ENCODE results near the gene AUP1. TPM values are rescaled to one million over a fixed set of nuclear protein-coding genes. Genes with fewer than 3 reads are reported as not detected.
A peak's percentile ranks its signal among the peaks of the same experiment; 100 is the strongest.

AUP1 gene
- total and polyA plus RNA-seq, 2 of the 8 experiments (the other 6 are each of a cell fraction or from before 2014, with no cell fraction given) = 83.4 to 121 TPM

GRCh38 chr2:74516650-74517049 is 12.9 kb downstream of the AUP1 start:
- no peak overlapping the region for H3K14ac ChIP-seq (ENCODE audit: insufficient read length)
- H3K36me3 ChIP-seq (ENCODE audit: control insufficient read depth in 2 of 4, insufficient read depth in 4 of 4, low read length in 3 of 4) = peaks cover 0 to 19% (median 0%) of the 10 kb centered on the region in 4 experiments; a peak in 1 of 8 replicates
- no peak overlapping the region for H2BK5ac ChIP-seq (ENCODE audit: low read depth, low read length)
- no peak overlapping the region for H4K5ac ChIP-seq (ENCODE audit: insufficient read length, low read depth, low read length)
- no peak overlapping the region for H2BK20ac ChIP-seq (ENCODE audit: low read length)
- 80% methylated on average over 13 of the region's 13 CpGs; no CpG with 5 or more reads in 1 of the 2 experiments for WGBS, 2 experiments (ENCODE audit: extremely low coverage in 1 of 2, insufficient coverage in 1 of 2, insufficient read length in 1 of 2, insufficient replicate concordance in 2 of 2, low coverage in 1 of 2, low lambda C conversion rate in 2 of 2, missing lambda C conversion rate in 1 of 2)
- no peak for FAIRE-seq
- no peak overlapping the region for H3K9ac ChIP-seq (replicated peaks in 1 of 4; ENCODE audit: extremely low read depth in 1 of 4, low read depth in 3 of 4, low read length in 3 of 4)
- no peak overlapping the region for H2BK15ac ChIP-seq (ENCODE audit: low read length)
- H3K27ac ChIP-seq (ENCODE audit: low read depth, low read length) = no peak overlapping the region
- H2BK12ac ChIP-seq (ENCODE audit: low read depth, low read length) = no peak overlapping the region
- H3K4ac ChIP-seq (replicated peaks; ENCODE audit: insufficient read length, low read depth, low read length) = no peak overlapping the region
- POLR2A ChIA-PET (ENCODE audit: partially characterized antibody) = interaction anchor here (0.9 to 6.7 kb wide), 4 partner anchors 10 to 33 kb away, joined by 3 to 63 read pairs (median 21); partner anchors contain the start of genes AUP1, HTRA2, LBX2 and PCGF1
- no peak overlapping the region for H2AK5ac ChIP-seq (ENCODE audit: low read depth, low read length)
- DNase-seq (ENCODE audit: low read depth in 1 of 2, low spot score in 2 of 2) = no peak
- no peak overlapping the region for H3K56ac ChIP-seq (replicated peaks; ENCODE audit: insufficient read length, low read depth, low read length)
- peaks cover 7 to 12% of the 10 kb centered on the region in 2 experiments for H3K9me3 ChIP-seq (ENCODE audit: insufficient read depth in 2 of 2, low read depth in 1 of 2, low read length in 1 of 2)
- H4K91ac ChIP-seq (replicated peaks; ENCODE audit: insufficient read length, low read length) = no peak overlapping the region
- no peak overlapping the region for H3K23ac ChIP-seq (ENCODE audit: insufficient read length)
- no peaks in the 10 kb centered on the region for H3K79me2 ChIP-seq (ENCODE audit: control insufficient read depth in 1 of 2, insufficient read depth in 2 of 2, low read length in 2 of 2)
- H2BK120ac ChIP-seq (replicated peaks; ENCODE audit: low read depth, low read length) = no peak overlapping the region
- H3K79me1 ChIP-seq (ENCODE audit: low read depth, low read length) = no peaks in the 10 kb centered on the region
- peaks cover 63 to 88% (median 84%) of the 10 kb centered on the region in 4 experiments for H3K27me3 ChIP-seq (replicated peaks in 1 of 4; ENCODE audit: control insufficient read depth in 3 of 4, extremely low read depth in 1 of 4, insufficient read depth in 3 of 4, low read length in 3 of 4)
- H3K18ac ChIP-seq (ENCODE audit: extremely low read depth, low read length) = no peak overlapping the region
- H3K4me2 ChIP-seq (ENCODE audit: insufficient read depth in 1 of 2, low read depth in 2 of 2, low read length in 2 of 2) = peak overlapping the region in 1 of 2 experiments; percentile 88; a peak in 1 of 4 replicates
- no peak overlapping the region for H2AFZ ChIP-seq (ENCODE audit: low read length)
- no peak overlapping the region; the same call in none of the 2 replicates for H4K8ac ChIP-seq (ENCODE audit: extremely low read depth, insufficient read depth, low read length)
- peaks cover 10% of the 10 kb centered on the region; the same call in 1 of the 2 replicates for H3K23me2 ChIP-seq (ENCODE audit: low read depth, low read length)
- CTCF ChIA-PET (ENCODE audit: partially characterized antibody) = interaction anchor here (0.8 to 1.2 kb wide), 5 partner anchors 13 to 97 kb away, joined by 3 to 7 read pairs (median 3); partner anchors contain the start of genes AUP1, CCDC142, HTRA2 and TTC31
- peaks cover 0 to 24% (median 10%) of the 10 kb centered on the region in 4 experiments; a peak in 6 of 7 replicates for H3K4me1 ChIP-seq (replicated peaks in 1 of 4; ENCODE audit: control insufficient read depth in 3 of 4, insufficient read depth in 4 of 4, low read length in 3 of 4)
- H3K4me3 ChIP-seq (ENCODE audit: extremely low read depth in 1 of 4, insufficient read depth in 2 of 4, low read depth in 3 of 4, low read length in 4 of 4) = no peak overlapping the region
- TF ChIP-seq ASH2L (IDR thresholded peaks at IDR 0.05; ENCODE audit: low read length) (no peak), CTBP2 (IDR thresholded peaks at IDR 0.05; ENCODE audit: borderline replicate concordance, insufficient read depth, insufficient read length, low read length) (no peak), POLR2A (IDR thresholded peaks at IDR 0.05; ENCODE audit: control extremely low read depth in 1 of 2, low read depth in 2 of 2, low read length in 2 of 2) (no peak), POU5F1 (IDR thresholded peaks at IDR 0.05; ENCODE audit: low read depth, low read length) (no peak), CHD2 (IDR thresholded peaks at IDR 0.05; ENCODE audit: low read length) (no peak), KDM1A (IDR thresholded peaks at IDR 0.05; ENCODE audit: borderline replicate concordance, low read length) (no peak), POLR2AphosphoS5 (IDR thresholded peaks at IDR 0.05; ENCODE audit: low read depth, low read length) (no peak), SUZ12 (IDR thresholded peaks at IDR 0.05; ENCODE audit: low read length) (no peak), FOSL1 (IDR thresholded peaks at IDR 0.05; ENCODE audit: insufficient read depth, low read depth, low read length) (no peak), SP4 (IDR thresholded peaks at IDR 0.05; ENCODE audit: low read length) (no peak), BACH1 (IDR thresholded peaks at IDR 0.05; ENCODE audit: low read length) (no peak)
- H4K20me1 ChIP-seq (replicated peaks in 1 of 2; ENCODE audit: control insufficient read depth in 1 of 2, insufficient read depth in 2 of 2, low read length in 2 of 2) = peaks cover 2 to 4% of the 10 kb centered on the region in 2 experiments
